Measurements from ENCODE around the gene KMO.

The KMO gene

GRCh38 chr1:241593186-241593585, 61.0 kb downstream of the KMO start:
- DNase-seq (ENCODE audit: low read depth), result no peak

DNA sequence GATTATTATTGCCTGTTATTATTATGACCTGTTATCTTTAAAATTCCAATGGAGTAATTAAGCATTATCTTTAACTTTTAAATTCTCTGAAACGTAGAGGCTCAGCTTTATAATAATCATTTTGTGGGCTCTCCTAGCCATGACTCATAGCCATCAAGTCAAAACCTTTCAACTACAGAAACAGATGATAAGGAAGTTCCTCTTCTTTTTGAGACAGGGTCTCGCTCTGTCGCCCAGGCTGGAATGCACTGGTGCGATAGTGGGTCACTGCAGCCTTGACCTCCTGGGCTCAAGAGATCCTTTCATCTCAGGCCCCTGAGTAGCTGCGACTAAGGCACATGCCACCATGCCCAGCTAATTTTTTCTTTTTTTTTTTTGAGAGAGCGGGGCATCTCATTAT, 64.5 kb downstream of the KMO start:
- DNase-seq (ENCODE audit: low read depth), result no peak

DNA sequence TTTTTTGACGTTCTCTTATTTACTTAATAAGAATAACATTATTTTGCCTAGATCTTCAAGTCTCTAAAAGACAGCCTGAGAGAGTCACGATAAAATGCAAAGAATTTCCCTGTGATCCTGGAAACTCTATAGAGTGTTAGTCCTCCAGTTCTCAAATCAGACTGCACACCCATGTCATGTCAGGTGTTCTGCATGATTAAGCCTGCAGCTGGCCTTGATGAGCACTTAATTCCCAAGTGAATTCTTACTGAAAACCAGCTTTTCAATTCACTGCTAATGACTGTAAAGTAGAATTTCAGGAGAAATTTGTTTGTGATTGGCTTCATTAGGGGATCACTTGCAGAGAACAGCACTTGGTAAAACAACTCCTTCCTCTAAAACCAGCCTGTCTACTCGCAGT, 66.1 kb downstream of the KMO start:
- DNase-seq (ENCODE audit: low read depth), result no peak

DNA sequence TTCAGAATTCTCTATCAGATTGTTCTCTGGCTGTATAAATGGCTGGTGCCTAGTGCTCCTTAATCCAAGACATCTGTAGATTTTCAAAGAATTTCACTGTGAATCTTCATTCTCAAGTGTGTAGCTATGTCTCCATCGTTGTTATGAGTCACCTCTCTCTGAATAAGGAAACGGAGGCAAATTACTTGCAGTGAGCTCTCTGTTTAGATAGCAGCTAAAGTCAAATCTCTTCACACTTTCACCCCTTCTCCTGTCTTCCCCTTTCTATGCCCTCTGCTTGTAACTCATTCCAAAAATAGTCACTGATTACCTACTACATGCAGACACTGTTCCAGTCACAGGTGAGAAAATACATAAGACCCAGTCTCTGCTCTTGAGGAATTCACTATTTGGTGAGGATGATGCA, 68.3 kb downstream of the KMO start:
- DNase-seq (ENCODE audit: low read depth), result no peak

DNA sequence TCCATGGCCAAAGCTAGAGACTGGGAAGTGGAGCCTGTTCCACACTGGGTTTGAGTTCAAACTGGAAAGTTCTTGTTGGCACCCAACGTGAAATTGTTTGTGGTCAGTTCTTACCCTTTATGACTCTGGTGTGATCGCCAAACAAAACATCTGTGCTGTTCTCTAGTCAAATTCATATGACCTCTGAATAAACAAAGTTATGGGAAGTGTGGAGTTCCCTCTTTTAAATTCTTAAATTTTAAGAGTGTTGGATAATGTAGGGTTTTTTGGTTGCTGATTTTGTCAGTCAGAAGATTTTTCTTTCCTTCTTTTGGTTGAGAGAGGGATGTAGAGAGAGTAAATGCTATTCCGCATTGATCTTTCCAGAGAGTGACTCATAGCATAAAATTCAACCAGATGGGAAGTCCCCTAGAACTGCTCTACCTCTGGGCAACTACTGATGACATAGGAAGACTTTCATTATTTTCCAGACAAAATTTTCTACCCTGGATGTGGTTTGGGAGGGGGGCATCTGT, 71.6 kb downstream of the KMO start:
- DNase-seq (ENCODE audit: low read depth), result no peak

GRCh38 chr1:241605146-241605805, 73.1 kb downstream of the KMO start:
- DNase-seq (ENCODE audit: low read depth), result no peak

DNA sequence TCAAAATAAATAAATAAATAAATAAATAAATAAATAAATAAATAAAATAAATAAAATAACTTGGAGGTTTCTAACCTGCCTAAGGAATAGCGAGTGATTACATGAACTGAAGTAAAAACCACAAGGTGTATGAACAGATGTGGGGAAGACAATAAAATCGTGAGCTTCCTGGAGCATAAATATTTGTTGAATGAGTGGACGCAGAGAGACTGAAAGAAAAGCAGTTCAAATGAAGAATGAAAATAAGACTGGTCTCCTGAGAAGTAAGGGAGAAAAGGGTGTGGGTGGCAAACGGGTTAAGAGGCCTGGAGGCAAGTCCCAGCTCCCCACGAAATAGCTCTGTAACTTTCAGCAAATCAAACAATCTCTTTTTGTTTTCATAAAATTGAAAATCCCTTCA, 74.4 kb downstream of the KMO start:
- no peak for DNase-seq (ENCODE audit: low read depth)

DNA sequence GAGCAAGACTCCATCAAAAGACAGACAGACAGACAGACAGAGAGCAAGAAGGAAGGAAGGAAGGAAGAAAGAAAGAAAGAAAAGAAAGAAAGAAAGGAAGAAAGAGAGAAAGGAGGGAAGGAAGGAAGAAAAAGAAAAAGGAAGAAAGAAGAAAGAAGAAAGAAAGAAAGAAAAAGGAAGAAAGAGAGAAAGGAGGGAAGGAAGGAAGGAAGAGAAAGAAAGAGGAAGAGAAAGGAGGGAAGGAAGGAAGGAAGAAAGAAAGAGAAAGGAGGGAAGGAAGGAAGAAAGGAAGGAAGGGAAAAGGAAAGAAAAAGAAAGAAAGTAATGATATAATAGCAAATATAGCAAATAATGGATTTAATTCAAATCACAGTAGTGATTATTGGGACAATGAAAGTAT, 75.3 kb downstream of the KMO start:
- no peak for DNase-seq (ENCODE audit: low read depth)

DNA sequence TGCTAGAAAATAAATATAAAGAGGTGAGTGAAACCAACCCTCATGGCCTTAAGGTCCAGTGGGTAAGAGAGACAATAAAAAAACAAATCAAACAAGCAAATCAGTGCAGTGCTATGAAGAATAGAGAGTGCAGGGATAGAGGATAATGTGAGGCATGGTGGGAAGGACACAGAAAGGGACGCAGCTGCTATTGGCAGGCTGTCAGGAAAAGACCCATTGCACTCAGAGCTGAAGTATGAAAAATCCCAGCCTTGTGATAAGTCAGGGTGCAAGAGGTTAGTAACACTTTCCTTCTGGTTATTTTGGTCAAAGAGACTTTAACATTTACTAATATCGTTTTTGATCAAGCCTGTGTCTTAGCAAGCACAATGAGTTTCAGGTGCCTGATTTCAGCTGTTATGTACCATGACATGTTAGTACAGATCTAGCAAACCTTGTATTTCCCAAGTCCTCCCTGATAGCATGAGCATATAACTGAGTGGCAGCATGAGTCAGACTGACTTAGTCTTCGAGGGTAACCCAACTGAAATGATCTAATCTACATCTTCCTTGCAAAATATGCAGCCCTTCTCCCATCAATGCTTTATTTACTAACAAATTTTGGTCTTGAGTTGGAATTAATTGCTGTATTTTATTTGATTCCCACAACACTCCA, 76.3 kb downstream of the KMO start:
- DNase-seq (ENCODE audit: low read depth), result no peak

DNA sequence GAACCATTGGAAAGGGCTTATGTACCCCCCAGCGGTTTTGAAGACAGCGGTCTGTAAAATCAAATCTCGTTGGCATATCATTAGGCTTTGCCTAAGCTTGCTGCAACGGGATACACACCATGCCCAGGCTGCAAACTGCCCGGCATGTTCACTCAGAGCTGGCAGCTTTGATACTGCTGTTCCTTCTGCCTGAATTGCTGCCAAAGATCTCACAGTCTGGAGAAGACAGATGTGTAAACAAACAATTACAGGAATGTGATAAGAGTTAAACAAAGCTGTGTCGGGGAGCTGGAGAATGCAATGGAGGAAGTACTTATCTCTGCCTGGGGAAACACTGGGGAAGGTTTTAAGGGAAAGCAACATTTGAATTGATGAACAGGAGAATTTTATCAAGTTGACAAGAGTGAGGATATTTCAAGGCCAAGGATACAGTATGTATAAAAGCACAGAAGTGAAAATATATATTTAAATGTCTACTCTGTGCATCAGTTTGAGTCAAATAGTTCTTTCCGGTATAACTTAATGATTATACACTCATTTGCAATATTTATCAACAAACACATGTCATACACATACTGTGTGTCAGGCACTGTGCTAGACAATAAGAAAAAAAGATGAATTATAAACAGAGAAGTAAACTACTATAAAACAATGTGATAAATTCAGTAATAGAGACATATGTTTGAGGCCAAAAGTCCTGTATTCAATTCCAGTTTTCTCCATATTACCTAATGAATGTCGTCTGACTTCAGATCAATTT, 78.1 kb downstream of the KMO start:
- no peak for DNase-seq (ENCODE audit: low read depth)

- no peak for DNase-seq (ENCODE audit: low read depth)
These were observed 78.9 kb downstream of the KMO start for GRCh38 chr1:241611063-241611462.

DNA sequence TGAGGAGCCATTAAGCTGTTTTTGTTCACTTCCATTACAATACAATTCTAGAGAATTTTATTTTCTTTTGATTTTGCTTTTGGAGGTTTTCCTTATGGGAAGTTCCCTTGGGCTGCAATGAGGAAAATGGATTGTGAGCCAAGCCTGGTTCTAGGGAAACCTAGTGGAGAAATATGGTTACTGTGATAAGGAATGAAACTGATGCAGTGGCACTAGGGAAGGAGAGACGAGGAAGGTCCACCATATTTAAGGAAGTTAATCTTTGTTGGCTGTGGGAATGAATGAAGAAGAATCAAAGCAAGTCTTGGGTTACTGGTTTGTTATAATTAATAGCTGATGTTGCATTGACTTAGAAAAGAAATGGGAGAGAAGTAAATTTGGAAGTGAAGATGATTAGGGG, 79.6 kb downstream of the KMO start:
- no peak for DNase-seq (ENCODE audit: low read depth)

DNA sequence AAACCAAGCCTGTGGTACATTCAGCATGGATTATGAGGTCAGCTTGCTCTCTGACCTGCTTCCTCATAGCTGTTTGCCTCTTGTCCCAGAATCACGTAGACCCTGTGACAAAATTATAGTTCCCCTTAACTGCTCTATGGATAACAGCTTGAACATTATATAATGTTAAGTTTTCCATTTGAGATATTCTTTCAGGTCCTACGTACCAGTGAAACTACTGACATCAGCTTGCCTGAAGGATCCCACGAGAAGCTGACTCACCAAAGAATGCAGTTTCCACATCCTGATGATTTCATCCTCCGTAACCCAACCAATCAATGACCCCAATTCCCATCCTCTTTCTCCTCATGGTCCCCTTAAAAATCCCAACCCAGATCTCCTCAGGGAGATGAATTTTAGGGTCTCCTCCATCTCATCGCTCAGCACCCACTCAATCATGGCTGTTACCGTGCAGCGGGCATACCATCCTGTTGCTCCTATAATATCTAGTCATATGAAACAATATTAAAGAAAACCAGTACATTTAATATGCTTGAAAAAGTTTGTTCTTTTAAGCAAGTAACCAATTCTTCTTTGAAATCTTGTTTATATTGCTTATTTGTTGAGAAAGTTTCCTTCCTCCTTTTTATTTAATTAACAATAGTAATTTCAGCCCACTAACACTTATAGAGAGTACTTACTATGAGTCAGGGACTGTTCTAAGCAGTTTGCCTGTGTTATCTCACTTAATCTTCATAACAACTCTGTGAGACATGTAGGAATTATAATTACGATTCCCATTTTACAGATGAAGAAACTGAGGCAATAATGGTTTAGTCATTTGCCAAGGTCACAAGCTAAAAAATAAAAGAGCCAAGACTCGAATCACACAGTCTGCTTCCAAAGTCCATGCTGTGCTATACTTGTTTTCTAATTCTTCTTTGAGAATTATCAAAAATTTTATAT, 80.6 kb downstream of the KMO start:
- DNase-seq (ENCODE audit: low read depth), result no peak

- no peak for DNase-seq (ENCODE audit: low read depth)
These were observed 82.0 kb downstream of the KMO start for GRCh38 chr1:241614144-241614543.

DNA sequence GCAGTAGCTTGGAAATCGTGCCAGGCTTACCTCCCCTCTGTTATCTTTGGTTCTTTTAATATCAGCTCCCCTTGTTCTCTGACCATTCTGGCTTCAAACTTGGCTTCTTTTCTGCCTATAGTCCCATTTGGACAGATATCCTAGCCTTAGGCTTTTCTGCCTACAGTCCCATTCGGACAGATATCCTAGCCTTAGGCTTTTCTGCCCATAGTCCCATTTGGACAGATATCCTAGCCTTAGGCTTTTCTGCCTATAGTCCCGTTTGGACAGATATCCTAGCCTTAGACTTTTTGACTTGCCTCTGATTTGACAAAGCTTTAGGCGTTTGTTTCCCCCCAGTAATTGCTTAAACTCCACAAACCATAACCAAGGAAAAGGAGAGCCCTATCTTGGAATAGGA, 82.4 kb downstream of the KMO start:
- no peak for DNase-seq (ENCODE audit: low read depth)

DNA sequence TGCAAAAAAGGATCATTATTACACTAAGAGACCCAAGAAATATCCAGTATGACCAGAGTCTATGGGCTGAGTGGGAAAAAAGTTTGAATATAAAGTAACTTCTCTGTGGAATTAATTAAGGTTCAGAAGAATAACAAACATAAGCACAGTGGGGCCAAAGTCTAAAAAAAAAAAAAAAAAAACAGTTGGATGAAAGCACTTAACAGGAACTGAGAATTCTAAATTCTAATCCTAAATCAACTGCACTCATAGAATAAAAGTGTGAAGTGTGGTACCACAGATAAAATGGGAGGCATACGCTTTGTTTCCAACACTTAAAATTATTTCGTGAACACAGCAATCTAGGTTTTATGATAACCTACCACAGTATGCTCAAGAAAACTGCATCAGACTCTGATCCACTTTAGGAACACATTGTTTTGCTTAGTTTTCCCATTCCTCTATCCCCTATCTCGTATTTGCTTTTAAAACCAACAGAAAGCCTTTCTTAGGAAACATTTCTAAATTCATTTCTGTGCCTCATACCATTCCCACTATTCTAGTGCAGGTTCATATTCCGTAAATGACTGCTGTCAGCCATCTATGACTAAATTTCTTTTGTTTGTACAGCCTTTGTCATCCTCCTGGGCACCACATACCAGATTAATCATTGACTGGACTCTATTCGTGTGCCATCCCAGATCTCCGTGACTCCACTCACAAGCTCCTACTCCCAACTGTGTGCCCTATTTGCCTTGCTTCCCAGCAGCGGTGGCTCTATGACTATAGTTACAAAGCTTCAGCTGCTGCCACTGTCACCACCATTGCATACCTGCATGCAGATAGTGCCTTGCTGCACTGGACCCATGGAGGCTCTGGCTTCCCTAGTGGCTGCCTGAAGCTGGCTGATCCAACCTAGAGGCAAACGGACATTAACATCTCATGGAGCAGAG, 83.1 kb downstream of the KMO start:
- no peak for DNase-seq (ENCODE audit: low read depth)

- DNase-seq (ENCODE audit: low read depth), result no peak
These were observed 85.2 kb downstream of the KMO start for GRCh38 chr1:241617426-241617825.

- no peak for DNase-seq (ENCODE audit: low read depth)
These were observed 90.5 kb downstream of the KMO start for GRCh38 chr1:241622669-241623068.

DNA sequence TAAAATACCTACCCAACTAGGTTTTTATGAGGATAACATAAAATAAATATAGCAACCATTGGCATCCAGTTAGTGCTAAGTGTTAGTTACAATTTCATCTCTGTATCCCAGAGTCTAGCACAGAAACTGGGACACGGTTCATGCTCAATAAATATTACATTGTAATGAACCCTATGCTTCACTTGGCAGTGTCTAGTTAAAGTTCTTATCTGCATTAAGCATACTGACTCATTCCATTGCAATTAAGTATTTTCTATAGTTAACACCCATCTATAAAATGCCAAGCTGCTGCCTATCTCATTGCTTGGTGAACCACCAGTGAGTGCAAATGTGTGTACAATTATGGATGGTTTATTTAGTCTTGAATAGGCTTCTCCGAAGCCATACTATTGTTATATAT, 92.8 kb downstream of the KMO start:
- no peak for DNase-seq (ENCODE audit: low read depth)

DNA sequence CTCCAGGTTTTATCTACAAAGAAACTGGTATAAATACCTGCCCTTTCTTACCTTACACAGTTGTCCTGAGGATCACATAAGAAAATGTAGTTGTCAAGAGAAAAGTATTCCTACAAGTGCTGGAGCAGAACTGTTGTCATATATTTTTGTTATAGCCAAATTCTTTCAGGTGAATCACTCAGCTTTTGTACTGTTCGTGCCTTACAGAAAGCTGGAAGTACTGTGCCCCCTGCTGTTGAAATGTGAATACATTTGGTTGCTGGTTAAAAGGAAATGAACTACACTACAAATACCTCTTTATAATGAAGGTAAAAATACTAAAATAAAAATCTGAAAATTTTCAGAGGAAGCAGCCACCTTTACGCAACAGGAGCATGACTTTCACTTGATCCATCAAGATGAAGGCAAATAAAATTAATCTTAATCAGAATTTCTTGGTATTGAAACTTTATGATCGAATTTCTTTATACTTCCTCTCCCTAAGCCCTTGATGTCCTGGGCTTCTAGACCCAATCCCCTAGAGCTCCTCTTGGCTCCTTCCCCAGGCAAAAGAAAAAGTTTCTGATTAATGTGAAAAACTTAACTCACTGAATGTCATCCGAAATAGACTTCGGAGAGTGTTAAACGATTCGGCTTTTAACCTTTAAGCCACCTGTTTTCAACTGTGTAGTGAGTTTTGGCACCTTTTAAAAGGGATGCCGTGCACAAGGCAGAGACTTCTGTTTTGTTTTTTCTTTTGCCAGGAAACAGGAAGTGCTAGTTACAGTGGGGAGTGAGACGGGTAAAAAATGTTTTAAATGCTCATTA, 95.5 kb downstream of the KMO start:
- DNase-seq (ENCODE audit: low read depth), result no peak

Measured in activated T-cell treated with anti-CD3 and anti-CD28 coated beads for 1 hour (primary cell).